Mucosa of stomach (tissue), 1 donor: Measurements from ENCODE around the gene TRAPPC12.

Experiments
- H3K27me3 ChIP-seq: one replicate; pipeline ENCODE4 v1.7.0; 2013; ENCODE audit warnings: mild to moderate bottlenecking, low read length; ENCODE audit not compliant: control insufficient read depth, insufficient read depth
- H3K36me3 ChIP-seq: one replicate; pipeline ENCODE4 v1.7.0; 2013; ENCODE audit warnings: low read length; ENCODE audit not compliant: control insufficient read depth, insufficient read depth
- H3K4me1 ChIP-seq: one replicate; pipeline ENCODE4 v1.7.0; 2013; ENCODE audit warnings: mild to moderate bottlenecking, low read length; ENCODE audit not compliant: control insufficient read depth, insufficient read depth
- H3K4me3 ChIP-seq: one replicate; pipeline ENCODE4 v1.7.0; 2013; ENCODE audit warnings: low read length
- H3K9ac ChIP-seq: one replicate; pipeline ENCODE4 v1.7.0; 2013; ENCODE audit warnings: mild to moderate bottlenecking, low read length, moderate library complexity
- H3K9me3 ChIP-seq: one replicate; pipeline ENCODE4 v1.7.0; 2013; ENCODE audit warnings: mild to moderate bottlenecking, low read length, moderate library complexity; ENCODE audit not compliant: control insufficient read depth
- donor health status: Pancreatic carcinoma.

TRAPPC12 gene

GRCh38 chr2:3463944-3464343 lies 84.5 kb downstream of the TRAPPC12 start:
- Histone ChIP-seq H3K4me1 (no peaks in the 10 kb centered on the region), H3K9ac (no peak overlapping the region), H3K27me3 (no peaks in the 10 kb centered on the region), H3K9me3 (no peaks in the 10 kb centered on the region), H3K36me3 (peaks cover 7% of the 10 kb centered on the region), H3K4me3 (no peak overlapping the region)

GRCh38 chr2:3464401-3465005 lies 85.0 kb downstream of the TRAPPC12 start:
- no peaks in the 10 kb centered on the region for H3K27me3 ChIP-seq
- peaks cover 7% of the 10 kb centered on the region for H3K36me3 ChIP-seq
- H3K4me1 ChIP-seq: no peaks in the 10 kb centered on the region
- no peak overlapping the region for H3K9ac ChIP-seq
- no peak overlapping the region for H3K4me3 ChIP-seq
- H3K9me3 ChIP-seq: no peaks in the 10 kb centered on the region

GRCh38 chr2:3465328-3465727 lies 85.8 kb downstream of the TRAPPC12 start:
- Histone ChIP-seq H3K9ac (no peak overlapping the region), H3K9me3 (no peaks in the 10 kb centered on the region), H3K4me1 (no peaks in the 10 kb centered on the region), H3K27me3 (no peaks in the 10 kb centered on the region), H3K36me3 (peaks cover 7% of the 10 kb centered on the region), H3K4me3 (no peak overlapping the region)

GRCh38 chr2:3465844-3466481 lies 86.5 kb downstream of the TRAPPC12 start:
- peaks cover 7% of the 10 kb centered on the region for H3K36me3 ChIP-seq
- H3K9ac ChIP-seq: no peak overlapping the region
- no peaks in the 10 kb centered on the region for H3K27me3 ChIP-seq
- H3K9me3 ChIP-seq: no peaks in the 10 kb centered on the region
- no peak overlapping the region for H3K4me3 ChIP-seq
- no peaks in the 10 kb centered on the region for H3K4me1 ChIP-seq

GRCh38 chr2:3466482-3466863 lies 87.0 kb downstream of the TRAPPC12 start:
- Histone ChIP-seq H3K4me3 (no peak overlapping the region), H3K9me3 (no peaks in the 10 kb centered on the region), H3K36me3 (peaks cover 7% of the 10 kb centered on the region), H3K27me3 (no peaks in the 10 kb centered on the region), H3K4me1 (no peaks in the 10 kb centered on the region), H3K9ac (no peak overlapping the region)

GRCh38 chr2:3466966-3467365 lies 87.5 kb downstream of the TRAPPC12 start:
- Histone ChIP-seq H3K27me3 (no peaks in the 10 kb centered on the region), H3K4me3 (no peak overlapping the region), H3K36me3 (peaks cover 7% of the 10 kb centered on the region), H3K9ac (no peak overlapping the region), H3K4me1 (no peaks in the 10 kb centered on the region), H3K9me3 (no peaks in the 10 kb centered on the region)

- Histone ChIP-seq H3K4me1 (no peaks in the 10 kb centered on the region), H3K9me3 (no peaks in the 10 kb centered on the region), H3K27me3 (no peaks in the 10 kb centered on the region), H3K9ac (no peak overlapping the region), H3K36me3 (peaks cover 7% of the 10 kb centered on the region), H3K4me3 (no peak overlapping the region)
These were observed 88.2 kb downstream of the TRAPPC12 start for GRCh38 chr2:3467654-3468053.

- Histone ChIP-seq H3K9ac (no peak overlapping the region), H3K36me3 (peaks cover 7% of the 10 kb centered on the region), H3K4me3 (no peak overlapping the region), H3K4me1 (no peaks in the 10 kb centered on the region), H3K27me3 (no peaks in the 10 kb centered on the region), H3K9me3 (no peaks in the 10 kb centered on the region)
These were observed 88.9 kb downstream of the TRAPPC12 start for GRCh38 chr2:3468296-3468988.

- H3K4me3 ChIP-seq: no peak overlapping the region
- no peak overlapping the region for H3K9ac ChIP-seq
- no peaks in the 10 kb centered on the region for H3K27me3 ChIP-seq
- H3K4me1 ChIP-seq: no peaks in the 10 kb centered on the region
- peaks cover 7% of the 10 kb centered on the region for H3K36me3 ChIP-seq
- H3K9me3 ChIP-seq: no peaks in the 10 kb centered on the region
These were observed 90.0 kb downstream of the TRAPPC12 start for GRCh38 chr2:3469486-3469885.

GRCh38 chr2:3470166-3470651 lies 90.7 kb downstream of the TRAPPC12 start:
- H3K4me3 ChIP-seq: no peak overlapping the region
- no peaks in the 10 kb centered on the region for H3K27me3 ChIP-seq
- H3K9me3 ChIP-seq: no peaks in the 10 kb centered on the region
- H3K4me1 ChIP-seq: no peaks in the 10 kb centered on the region
- H3K36me3 ChIP-seq: peaks cover 7% of the 10 kb centered on the region
- no peak overlapping the region for H3K9ac ChIP-seq

GRCh38 chr2:3470856-3471737 lies 91.6 kb downstream of the TRAPPC12 start:
- H3K9me3 ChIP-seq: no peaks in the 10 kb centered on the region
- H3K9ac ChIP-seq: no peak overlapping the region
- H3K4me3 ChIP-seq: no peak overlapping the region
- H3K36me3 ChIP-seq: peaks cover 5% of the 10 kb centered on the region
- H3K4me1 ChIP-seq: no peaks in the 10 kb centered on the region
- no peaks in the 10 kb centered on the region for H3K27me3 ChIP-seq
